Caco-2 (cell line): ENCODE results near the gene SESN1. TPM values are rescaled to one million over a fixed set of nuclear protein-coding genes. Genes with fewer than 3 reads are reported as not detected.

ENCODE experiments used
- BruUV-seq: library from RNA; stranded (reverse); fragments of 400-500 nt; replicated peaks from 2 replicates; lab custom pipeline; 2021; lab: Mats Ljungman, UMichigan
- CTCF ChIA-PET: fragments of 300-600 bp; sonication (Branson Sonifier 250); formaldehyde crosslinking; loops from one replicate; lab custom pipeline; 2022; ENCODE audit warnings: antibody characterized with exemption; lab: Charles Lee
- POLR2A ChIA-PET: fragments of 300-600 bp; sonication (Branson Sonifier 250); formaldehyde crosslinking; loops from one replicate; lab custom pipeline; 2022; ENCODE audit warnings: antibody characterized with exemption; lab: Charles Lee
- DNase-seq, 2 experiments: peaks; one replicate each; pipeline versions ENCODE4 v3.0.0 to v3.0.0-alpha.2; 2020 to 2022
- H3K27me3 ChIP-seq: replicated peaks from 2 replicates; pipeline ENCODE4 v1.6.0; 2011; ENCODE audit warnings: low read length; ENCODE audit not compliant: control insufficient read depth, insufficient read depth
- H3K36me3 ChIP-seq: 2 replicates; pipeline ENCODE4 v1.5.1; 2011; ENCODE audit warnings: low read length; ENCODE audit not compliant: control insufficient read depth, insufficient read depth
- H3K4me1 ChIP-seq: fragments of 250-450 bp; sonication (Bioruptor Pico); 2 replicates; pipeline ENCODE4 v1.5.1; 2020; ENCODE audit warnings: mild to moderate bottlenecking
- H3K4me3 ChIP-seq: 2 replicates; pipeline ENCODE4 v1.5.1; 2011; ENCODE audit warnings: low read depth, mild to moderate bottlenecking, control low read depth, low read length
- H3K9me3 ChIP-seq: fragments of 250-450 bp; sonication (Bioruptor Pico); 2 replicates; pipeline ENCODE4 v1.5.1; 2020; ENCODE audit warnings: mild to moderate bottlenecking, moderate library complexity
- H3K27ac Mint-ChIP-seq: one replicate; pipeline ENCODE4 v1.8.0; 2022; ENCODE audit warnings: mixed read lengths; ENCODE audit not compliant: unreplicated experiment
- H3K27me3 Mint-ChIP-seq: one replicate; pipeline ENCODE4 v1.8.0; 2022; ENCODE audit warnings: mixed read lengths; ENCODE audit not compliant: insufficient read depth, unreplicated experiment
- H3K36me3 Mint-ChIP-seq: one replicate; pipeline ENCODE4 v1.8.0; 2022; ENCODE audit warnings: mild to moderate bottlenecking, mixed read lengths; ENCODE audit not compliant: insufficient read depth, unreplicated experiment
- H3K4me1 Mint-ChIP-seq: one replicate; pipeline ENCODE4 v1.8.0; 2022; ENCODE audit warnings: low read depth, mixed read lengths; ENCODE audit not compliant: unreplicated experiment
- H3K4me3 Mint-ChIP-seq: one replicate; pipeline ENCODE4 v1.8.0; 2022; ENCODE audit warnings: mild to moderate bottlenecking, moderate library complexity, mixed read lengths; ENCODE audit not compliant: unreplicated experiment
- H3K9me3 Mint-ChIP-seq: one replicate; pipeline ENCODE4 v1.8.0; 2022; ENCODE audit warnings: mixed read lengths; ENCODE audit not compliant: unreplicated experiment
- CTCF ChIP-seq, 2 experiments: fragments of 200-600 bp in 1 of 2; IDR thresholded peaks; 1 replicate in 1 of 2; 2 replicates in 1 of 2; pipeline versions ENCODE4 v1.5.1 to v1.8.0; 2011 to 2022; ENCODE audit warnings: antibody characterized with exemption in 1 of 2, control low read depth in 1 of 2, inconsistent platforms in 1 of 2, low read depth in 1 of 2, low read length in 1 of 2, mild to moderate bottlenecking in 1 of 2, moderate library complexity in 1 of 2; ENCODE audit not compliant: insufficient read depth in 1 of 2, severe bottlenecking in 1 of 2, unreplicated experiment in 1 of 2
- intact Hi-C: fragments of 100-400 bp; cut with micrococcal nuclease; formaldehyde crosslinking; loops from one replicate; pipeline ENCODE4 v1.10.0; 2022; ENCODE audit not compliant: unreplicated experiment
- total RNA-seq: library from RNA; stranded (reverse); gene quantifications from 2 replicates; pipeline ENCODE4 v1.2.3, GENCODE V29; 2022

Gene SESN1
- total RNA-seq, 1 experiment from 2014 or later, result 21.9 TPM

- intact Hi-C loops, result no loop called here
- H3K4me3 ChIP-seq, result no peak overlapping the region
- no peaks in the 10 kb centered on the region for H3K36me3 ChIP-seq
- ChIA-PET CTCF (no interaction called here), POLR2A (no interaction called here)
- Mint-ChIP-seq H3K27me3 (no peaks in the 10 kb centered on the region), H3K4me1 (no peaks in the 10 kb centered on the region), H3K9me3 (no peaks in the 10 kb centered on the region), H3K27ac (no peak overlapping the region), H3K4me3 (no peak overlapping the region), H3K36me3 (no peaks in the 10 kb centered on the region)
- H3K27me3 ChIP-seq, result no peaks in the 10 kb centered on the region
- H3K4me1 ChIP-seq, result no peaks in the 10 kb centered on the region
- DNase-seq, result no peak
- H3K9me3 ChIP-seq, result no peaks in the 10 kb centered on the region
- no peak for TF ChIP-seq CTCF (IDR thresholded peaks at IDR 0.05; ENCODE audit: insufficient read depth in 1 of 2, low read depth in 1 of 2, low read length in 1 of 2, severe bottlenecking in 1 of 2, unreplicated experiment in 1 of 2)
- no TSS peak for BruUV-seq
Measured at GRCh38 chr6:108961077-108961476, 133.6 kb downstream of the SESN1 start.

GRCh38 chr6:108960601-108961000 lies 134.0 kb downstream of the SESN1 start:
- intact Hi-C loops, result no loop called here
- no peak overlapping the region for H3K27ac Mint-ChIP-seq
- no peak overlapping the region for H3K4me3 Mint-ChIP-seq
- ChIA-PET CTCF (no interaction called here), POLR2A (interaction anchor here (0.5 kb wide), 1 partner anchor 124 kb away, joined by 4 read pairs; no protein-coding TSS in a partner anchor)
- Histone ChIP-seq H3K36me3 (no peaks in the 10 kb centered on the region), H3K4me1 (no peaks in the 10 kb centered on the region), H3K9me3 (no peaks in the 10 kb centered on the region), H3K4me3 (no peak overlapping the region), H3K27me3 (no peaks in the 10 kb centered on the region)
- no peak for TF ChIP-seq CTCF (IDR thresholded peaks at IDR 0.05; ENCODE audit: insufficient read depth in 1 of 2, low read depth in 1 of 2, low read length in 1 of 2, severe bottlenecking in 1 of 2, unreplicated experiment in 1 of 2)
- H3K36me3 Mint-ChIP-seq, result no peaks in the 10 kb centered on the region
- no peaks in the 10 kb centered on the region for H3K4me1 Mint-ChIP-seq
- DNase-seq, result no peak
- no peaks in the 10 kb centered on the region for H3K9me3 Mint-ChIP-seq
- H3K27me3 Mint-ChIP-seq, result no peaks in the 10 kb centered on the region
- no TSS peak for BruUV-seq

DNA sequence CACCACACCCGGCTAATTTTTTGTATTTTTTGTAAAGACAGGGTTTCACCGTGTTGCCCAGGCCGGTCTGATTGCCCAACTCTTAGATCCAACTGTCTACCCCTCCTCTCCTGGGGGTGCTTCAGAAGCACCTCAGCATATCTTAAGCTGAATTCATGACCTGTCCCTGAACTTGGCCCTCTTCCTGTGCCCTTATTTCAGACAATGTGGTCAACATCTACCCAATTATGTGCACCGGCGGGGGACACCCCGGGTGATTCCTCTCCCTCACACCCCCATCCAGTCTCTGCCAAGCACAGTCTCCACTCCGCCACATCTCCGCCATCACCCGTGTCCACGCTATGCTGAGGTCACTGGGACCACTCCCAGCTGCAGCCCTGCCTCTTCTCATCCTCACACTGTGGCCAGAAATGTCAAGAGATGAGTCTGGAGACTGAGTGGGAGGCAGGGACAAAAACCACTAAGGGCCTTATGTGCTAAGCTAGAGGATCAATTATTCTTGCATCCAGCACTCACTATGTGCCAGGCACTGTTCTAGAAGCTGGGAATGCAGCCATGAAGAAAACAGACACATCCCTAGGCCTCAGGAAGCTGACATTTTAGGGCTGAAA lies 134.6 kb downstream of the SESN1 start:
- Mint-ChIP-seq H3K27ac (no peak overlapping the region), H3K9me3 (no peaks in the 10 kb centered on the region)
- CTCF ChIA-PET, result no interaction called here

More for the DNA sequence above, 134.6 kb downstream of the SESN1 start:
- Histone ChIP-seq H3K9me3 (no peaks in the 10 kb centered on the region), H3K4me1 (no peaks in the 10 kb centered on the region), H3K27me3 (no peaks in the 10 kb centered on the region), H3K4me3 (no peak overlapping the region), H3K36me3 (no peaks in the 10 kb centered on the region)
- Mint-ChIP-seq H3K27me3 (no peaks in the 10 kb centered on the region), H3K36me3 (no peaks in the 10 kb centered on the region), H3K4me3 (no peak overlapping the region), H3K4me1 (no peaks in the 10 kb centered on the region)
- POLR2A ChIA-PET, result interaction anchor here (0.5 kb wide), 1 partner anchor 125 kb away, joined by 4 read pairs; no protein-coding TSS in a partner anchor
- no peak for TF ChIP-seq CTCF (IDR thresholded peaks at IDR 0.05; ENCODE audit: insufficient read depth in 1 of 2, low read depth in 1 of 2, low read length in 1 of 2, severe bottlenecking in 1 of 2, unreplicated experiment in 1 of 2)
- BruUV-seq, result no TSS peak
- intact Hi-C loops, result no loop called here
- no peak for DNase-seq
